Measurements from ENCODE around the gene N4BP3. TPM values are rescaled to one million over a fixed set of nuclear protein-coding genes. Genes with fewer than 3 reads are reported as not detected.

The N4BP3 gene
- total RNA-seq, 2 experiments from 2014 or later: 5.9 to 6.1 TPM

- CTCF ChIA-PET: interaction anchor here (0.8 to 7.4 kb wide), 9 partner anchors 9 to 78 kb away, joined by 4 to 83 read pairs (median 5); no protein-coding TSS in a partner anchor
- Mint-ChIP-seq H3K9me3 (ENCODE audit: insufficient read depth) (no peaks in the 10 kb centered on the region), H3K36me3 (ENCODE audit: low read depth) (peaks cover 22% of the 10 kb centered on the region), H3K4me3 (peak within 1 kb of the TSS; percentile 98), H3K27me3 (ENCODE audit: low read depth) (no peaks in the 10 kb centered on the region), H3K4me1 (ENCODE audit: low read depth) (peaks cover 43% of the 10 kb centered on the region), H3K27ac (peak within 1 kb of the TSS; percentile 93)
- peak; percentile 99 for ATAC-seq
- peak; percentile 99 for DNase-seq
- POLR2A ChIA-PET: interaction anchor here (0.6 to 1.5 kb wide), 3 partner anchors 9 to 51 kb away, joined by 4 to 6 read pairs (median 5); partner anchors contain the start of gene HNRNPAB
Observed at GRCh38 chr5:178153530-178154340, 40.4 kb downstream of the N4BP3 start, which contains the start of gene NHP2. NHP2 (minus strand) TSS chr5:178153885; CDS start chr5:178153817, 68 bp downstream.

GRCh38 chr5:178155065-178155464, 41.7 kb downstream of the N4BP3 start:
- Mint-ChIP-seq H3K4me3 (no peak overlapping the region), H3K4me1 (ENCODE audit: low read depth) (peaks cover 29% of the 10 kb centered on the region), H3K27me3 (ENCODE audit: low read depth) (no peaks in the 10 kb centered on the region), H3K27ac (no peak overlapping the region), H3K36me3 (ENCODE audit: low read depth) (peaks cover 17% of the 10 kb centered on the region), H3K9me3 (ENCODE audit: insufficient read depth) (no peaks in the 10 kb centered on the region)
- DNase-seq: no peak
- POLR2A ChIA-PET: no interaction called here
- no peak for ATAC-seq
- CTCF ChIA-PET: interaction anchor here (1.1 to 7.4 kb wide), 4 partner anchors 9 to 79 kb away, joined by 5 to 83 read pairs (median 8); no protein-coding TSS in a partner anchor

GRCh38 chr5:178160176-178160575, 46.8 kb downstream of the N4BP3 start:
- Mint-ChIP-seq H3K27me3 (ENCODE audit: low read depth) (peaks cover 8% of the 10 kb centered on the region), H3K4me3 (no peak overlapping the region), H3K36me3 (ENCODE audit: low read depth) (no peaks in the 10 kb centered on the region), H3K9me3 (ENCODE audit: insufficient read depth) (no peaks in the 10 kb centered on the region), H3K27ac (no peak overlapping the region), H3K4me1 (ENCODE audit: low read depth) (peaks cover 10% of the 10 kb centered on the region)
- DNase-seq: no peak
- no peak for ATAC-seq
- ChIA-PET CTCF (no interaction called here), POLR2A (no interaction called here)

- DNase-seq (no peak), ATAC-seq (no peak)
- Mint-ChIP-seq H3K4me3 (no peak overlapping the region), H3K27ac (no peak overlapping the region), H3K9me3 (ENCODE audit: insufficient read depth) (no peaks in the 10 kb centered on the region), H3K4me1 (ENCODE audit: low read depth) (peaks cover 10% of the 10 kb centered on the region), H3K36me3 (ENCODE audit: low read depth) (no peaks in the 10 kb centered on the region), H3K27me3 (ENCODE audit: low read depth) (peaks cover 9% of the 10 kb centered on the region)
- POLR2A ChIA-PET: interaction anchor here (0.6 to 1.0 kb wide), 3 partner anchors 9 to 87 kb away, joined by 3 to 4 read pairs (median 4); partner anchors contain the start of gene NHP2
- CTCF ChIA-PET: interaction anchor here (0.9 to 3.2 kb wide), 4 partner anchors 9 to 86 kb away, joined by 3 to 45 read pairs (median 8); partner anchors contain the start of gene NHP2
Observed at GRCh38 chr5:178162481-178162880, 49.1 kb downstream of the N4BP3 start.

- H3K4me3 Mint-ChIP-seq: peak overlapping the region; percentile 6
- peaks cover 10% of the 10 kb centered on the region for H3K4me1 Mint-ChIP-seq (ENCODE audit: low read depth)
- ChIA-PET CTCF (interaction anchor here (0.6 to 3.2 kb wide), 5 partner anchors 10 to 103 kb away, joined by 3 to 45 read pairs (median 4); no protein-coding TSS in a partner anchor), POLR2A (no interaction called here)
- peak; percentile 99 for ATAC-seq
- peaks cover 12% of the 10 kb centered on the region for H3K27me3 Mint-ChIP-seq (ENCODE audit: low read depth)
- peak; percentile 93 for DNase-seq
- H3K9me3 Mint-ChIP-seq (ENCODE audit: insufficient read depth): no peaks in the 10 kb centered on the region
- no peak overlapping the region for H3K27ac Mint-ChIP-seq
- no peaks in the 10 kb centered on the region for H3K36me3 Mint-ChIP-seq (ENCODE audit: low read depth)
Observed at GRCh38 chr5:178163772-178164735, 50.7 kb downstream of the N4BP3 start.

- POLR2A ChIA-PET: no interaction called here
- ATAC-seq: no peak
- CTCF ChIA-PET: interaction anchor here (1.4 to 1.5 kb wide), 2 partner anchors 45 to 90 kb away, joined by 4 to 11 read pairs; no protein-coding TSS in a partner anchor
- Mint-ChIP-seq H3K9me3 (ENCODE audit: insufficient read depth) (no peaks in the 10 kb centered on the region), H3K27ac (no peak overlapping the region), H3K27me3 (ENCODE audit: low read depth) (peaks cover 17% of the 10 kb centered on the region), H3K36me3 (ENCODE audit: low read depth) (no peaks in the 10 kb centered on the region), H3K4me1 (ENCODE audit: low read depth) (peaks cover 10% of the 10 kb centered on the region), H3K4me3 (no peak overlapping the region)
- no peak for DNase-seq
Observed at GRCh38 chr5:178165581-178165980, 52.2 kb downstream of the N4BP3 start.

GRCh38 chr5:178170455-178170854, 57.1 kb downstream of the N4BP3 start:
- no peak overlapping the region for H3K4me3 Mint-ChIP-seq
- no peaks in the 10 kb centered on the region for H3K36me3 Mint-ChIP-seq (ENCODE audit: low read depth)
- H3K27me3 Mint-ChIP-seq (ENCODE audit: low read depth): peaks cover 8% of the 10 kb centered on the region
- DNase-seq (no peak), ATAC-seq (no peak)
- H3K4me1 Mint-ChIP-seq (ENCODE audit: low read depth): no peaks in the 10 kb centered on the region
- no peaks in the 10 kb centered on the region for H3K9me3 Mint-ChIP-seq (ENCODE audit: insufficient read depth)
- ChIA-PET POLR2A (no interaction called here), CTCF (interaction anchor here (1.3 kb wide), 1 partner anchor 95 kb away, joined by 6 read pairs; no protein-coding TSS in a partner anchor)
- H3K27ac Mint-ChIP-seq: no peak overlapping the region

GRCh38 chr5:178174456-178174855, 61.1 kb downstream of the N4BP3 start:
- Mint-ChIP-seq H3K36me3 (ENCODE audit: low read depth) (no peaks in the 10 kb centered on the region), H3K27me3 (ENCODE audit: low read depth) (peaks cover 2% of the 10 kb centered on the region), H3K4me1 (ENCODE audit: low read depth) (no peaks in the 10 kb centered on the region), H3K27ac (no peak overlapping the region), H3K4me3 (no peak overlapping the region), H3K9me3 (ENCODE audit: insufficient read depth) (no peaks in the 10 kb centered on the region)
- DNase-seq: no peak
- ATAC-seq: no peak
- CTCF ChIA-PET: interaction anchor here (1.1 to 1.2 kb wide), 2 partner anchors 26 to 99 kb away, joined by 3 read pairs; no protein-coding TSS in a partner anchor
- POLR2A ChIA-PET: no interaction called here

Other genes starting within 250 kb of the N4BP3 start
- gene PROP1, start 117.3 kb upstream of the N4BP3 start, total RNA-seq: not detected
- 1 to 10 TPM; 3.8 to 6.0 TPM for gene RMND5B, start 17.5 kb downstream of the N4BP3 start, total RNA-seq
- gene NHP2, start 40.4 kb downstream of the N4BP3 start, total RNA-seq: 100 to 1,000 TPM; 176 to 184 TPM
- gene GMCL2, start 73.8 kb downstream of the N4BP3 start, total RNA-seq: not detected
- gene HNRNPAB, start 91.0 kb downstream of the N4BP3 start, total RNA-seq: 100 to 1,000 TPM; 335 to 336 TPM
- 100 to 1,000 TPM; 125 to 126 TPM for gene PHYKPL, start 119.3 kb downstream of the N4BP3 start, total RNA-seq

Measured in activated CD8-positive, alpha-beta T cell treated with anti-CD3 and anti-CD28 coated beads, Interleukin-2, amount 10 ng/mL, durations not matched to agents 7 days and 5 days (primary cell).